Endothelial cell of umbilical vein (primary cell): ENCODE measurements around the gene POLN. TPM values are rescaled to one million over a fixed set of nuclear protein-coding genes. Genes with fewer than 3 reads are reported as not detected.

Source experiments
- BruUV-seq: library from RNA; stranded (reverse); fragments of 400-500 nt; replicated peaks from 2 replicates; lab custom pipeline; 2021; lab: Mats Ljungman, UMichigan
- CTCF ChIA-PET: fragments of 300-600, 350-600 bp; sonication (Branson Sonifier 250); formaldehyde crosslinking; loops from one replicate; lab custom pipeline; 2021; ENCODE audit warnings: antibody characterized with exemption, inconsistent platforms; lab: Charles Lee
- POLR2A ChIA-PET: fragments of 300-600, 350-600 bp; sonication (Branson Sonifier 250); formaldehyde crosslinking; loops from one replicate; lab custom pipeline; 2021; ENCODE audit warnings: antibody characterized with exemption, inconsistent platforms; lab: Charles Lee
- DNase-seq: peaks from one replicate; pipeline ENCODE4 v3.0.0-alpha.2; 2011; ENCODE audit warnings: low read depth, low spot score
- FAIRE-seq: peaks from 2 replicates; lab custom pipeline; 2011; peaks lifted over from hg19 to GRCh38; lab: Jason Lieb, UNC
- H2AFZ ChIP-seq: 2 replicates; pipeline ENCODE4 v1.6.0; 2012; ENCODE audit warnings: low read depth, low read length, control low read depth, inconsistent platforms
- H3K27ac ChIP-seq: 2 replicates; pipeline ENCODE4 v1.5.1; 2011; ENCODE audit warnings: low read depth, mild to moderate bottlenecking, control low read depth, low read length, moderate library complexity; ENCODE audit not compliant: insufficient read depth
- H3K27me3 ChIP-seq, 2 experiments: 2 replicates each; pipeline versions ENCODE4 v1.6.0 to v1.6.1; 2011; ENCODE audit warnings: low read length in 2 of 2, mixed read lengths in 1 of 2; ENCODE audit not compliant: control insufficient read depth in 2 of 2, insufficient read depth in 2 of 2
- H3K36me3 ChIP-seq, 2 experiments: 2 replicates in 1 of 2; 3 replicates in 1 of 2; pipeline ENCODE4 v1.5.1; 2011; ENCODE audit warnings: low read length in 2 of 2, mild to moderate bottlenecking in 1 of 2, moderate library complexity in 1 of 2; ENCODE audit not compliant: control insufficient read depth in 2 of 2, insufficient read depth in 2 of 2; ENCODE audit errors: extremely low read depth in 1 of 2
- H3K4me1 ChIP-seq: 3 replicates; pipeline ENCODE4 v1.5.1; 2011; ENCODE audit warnings: mild to moderate bottlenecking, low read length; ENCODE audit not compliant: control insufficient read depth, insufficient read depth; ENCODE audit errors: extremely low read depth
- H3K4me2 ChIP-seq: 2 replicates; pipeline ENCODE4 v1.6.1; 2011; ENCODE audit warnings: low read length, control low read depth, mixed read lengths; ENCODE audit not compliant: insufficient read depth
- H3K4me3 ChIP-seq, 3 experiments: fragments of 200-600 bp in 1 of 3; sonication (generic), shearing (Covaris generic) in 1 of 3; replicated peaks in 1 of 3; 2 replicates each; pipeline ENCODE4 v1.5.1; 2011 to 2016; ENCODE audit warnings: control low read depth in 3 of 3, low read length in 3 of 3, mild to moderate bottlenecking in 2 of 3, inconsistent platforms in 1 of 3, low read depth in 1 of 3, moderate library complexity in 1 of 3; ENCODE audit not compliant: insufficient read depth in 1 of 3
- H3K79me2 ChIP-seq: 2 replicates; pipeline ENCODE4 v1.6.0; 2012; ENCODE audit warnings: low read length, inconsistent platforms; ENCODE audit not compliant: control insufficient read depth, insufficient read depth
- H3K9ac ChIP-seq: replicated peaks from 2 replicates; pipeline ENCODE3; 2011; ENCODE audit warnings: low read length, control low read depth; ENCODE audit not compliant: insufficient read depth; ENCODE audit errors: extremely low read depth
- H3K9me1 ChIP-seq: replicated peaks from 3 replicates; pipeline ENCODE4 v1.6.0; 2011; ENCODE audit warnings: mild to moderate bottlenecking, low read length; ENCODE audit not compliant: control insufficient read depth, insufficient read depth; ENCODE audit errors: extremely low read depth
- H3K9me3 ChIP-seq: replicated peaks from 2 replicates; pipeline ENCODE4 v1.5.1; 2012; ENCODE audit warnings: low read length, inconsistent platforms; ENCODE audit not compliant: control insufficient read depth, insufficient read depth
- H4K20me1 ChIP-seq: replicated peaks from 2 replicates; pipeline ENCODE3; 2011; ENCODE audit warnings: mild to moderate bottlenecking, low read length; ENCODE audit not compliant: control insufficient read depth, insufficient read depth; ENCODE audit errors: extremely low read depth
- EZH2 ChIP-seq: IDR thresholded peaks from 2 replicates; pipeline ENCODE4 v1.6.1; 2012; ENCODE audit warnings: borderline replicate concordance, low read depth, mild to moderate bottlenecking, moderate library complexity, low read length, inconsistent platforms; ENCODE audit not compliant: severe bottlenecking
- FOS ChIP-seq: IDR thresholded peaks from 2 replicates; pipeline ENCODE4 v1.6.1; 2011; ENCODE audit warnings: mild to moderate bottlenecking, low read length, moderate library complexity, borderline replicate concordance; ENCODE audit not compliant: insufficient read depth
- GATA2 ChIP-seq: IDR thresholded peaks from 2 replicates; pipeline ENCODE4 v1.7.0; 2011; ENCODE audit warnings: low read depth, mild to moderate bottlenecking, moderate library complexity, mixed read lengths, low read length; ENCODE audit not compliant: insufficient read length, insufficient read depth
- JUN ChIP-seq: IDR thresholded peaks from 2 replicates; pipeline ENCODE4 v1.6.1; 2011; ENCODE audit warnings: borderline replicate concordance, low read depth; ENCODE audit not compliant: insufficient read length, insufficient read depth
- MAX ChIP-seq: IDR thresholded peaks from 2 replicates; pipeline ENCODE4 v1.6.1; 2011; ENCODE audit not compliant: insufficient read depth, insufficient read length
- MYC ChIP-seq: IDR thresholded peaks from one replicate; pipeline ENCODE4 v1.6.1; 2011; ENCODE audit warnings: mild to moderate bottlenecking, low read depth, low read length
- POLR2A ChIP-seq: IDR thresholded peaks from 2 replicates; pipeline ENCODE4 v1.6.1; 2012; ENCODE audit warnings: low read depth, mild to moderate bottlenecking, control low read depth, low read length
- POLR2AphosphoS5 ChIP-seq: IDR thresholded peaks from 2 replicates; pipeline ENCODE4 v1.6.1; 2012; ENCODE audit warnings: low read depth, mild to moderate bottlenecking, control low read depth, low read length, moderate library complexity; ENCODE audit not compliant: insufficient read depth
- dilution Hi-C: fragments of 300-500 bp; cut with MboI; formaldehyde crosslinking; loops from one replicate; pipeline ENCODE4 v1.15.0; 2019; ENCODE audit warnings: low sequenced_read_pairs; ENCODE audit not compliant: extremely low pct_ligation_motif_present
- intact Hi-C: fragments of 100-400 bp; cut with micrococcal nuclease; formaldehyde crosslinking; loops from one replicate; pipeline ENCODE4 v1.10.0; 2022
- polyA plus RNA-seq, 4 experiments: library from polyadenylated mRNA; depleted of rRNA in 3 of 4; stranded (reverse) in 3 of 4; unstranded in 1 of 4; fragments of >200 nt; gene quantifications; 2 replicates each; pipeline versions ENCODE4 v1.2.1 to v1.2.3, GENCODE V29; 2011 to 2012; ENCODE audit warnings: missing spikeins in 1 of 4
- total RNA-seq: library from RNA; stranded (reverse); gene quantifications from 2 replicates; pipeline ENCODE4 v1.2.3, GENCODE V29; 2021
- TF ChIP-seq, protein P1 (sequence below), 2 donors: IDR thresholded peaks; 1 replicate in 1 of 2; 2 replicates in 1 of 2; pipeline ENCODE4 v1.5.1; 2011; ENCODE audit warnings: low read length in 2 of 2, mild to moderate bottlenecking in 2 of 2, moderate library complexity in 2 of 2, control low read depth in 1 of 2, inconsistent platforms in 1 of 2, low read depth in 1 of 2; ENCODE audit not compliant: insufficient read depth in 1 of 2; ENCODE audit errors: extremely low read depth in 1 of 2

POLN gene
- total and polyA plus RNA-seq, 2 donors (not counting 3 experiments of a cell fraction or from before 2014, with no cell fraction given), result 1.3 to 4.2 TPM

DNA sequence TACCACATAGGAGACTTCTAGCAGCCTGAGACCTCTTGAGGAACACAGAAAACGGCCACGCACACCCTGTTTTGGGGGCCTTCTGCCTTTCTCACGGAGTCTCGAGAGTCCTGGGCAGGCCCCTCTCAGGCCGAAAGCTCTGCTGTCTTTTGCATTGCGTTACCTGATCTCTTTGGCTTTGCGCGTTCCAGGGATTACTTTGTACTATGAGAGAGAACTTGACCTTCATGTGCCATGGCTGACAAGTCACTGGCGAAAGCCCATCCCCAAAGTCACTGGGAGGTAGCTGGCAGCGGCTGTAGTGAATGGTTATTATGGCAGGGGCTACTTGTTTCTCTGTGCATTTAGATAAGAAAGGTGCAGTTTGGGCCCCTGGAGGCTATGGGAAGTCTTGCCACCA lies 190.8 kb downstream of the POLN start:
- no peaks in the 10 kb centered on the region for H4K20me1 ChIP-seq
- H3K79me2 ChIP-seq, result no peaks in the 10 kb centered on the region
- H3K36me3 ChIP-seq, result no peaks in the 10 kb centered on the region
- ChIA-PET POLR2A (no interaction called here), CTCF (interaction anchor here (0.8 to 1.2 kb wide), 2 partner anchors 24 to 169 kb away, joined by 3 read pairs; no protein-coding TSS in a partner anchor)
- H3K4me2 ChIP-seq, result no peak overlapping the region
- no peaks in the 10 kb centered on the region for H3K4me1 ChIP-seq
- peaks cover 18 to 20% of the 10 kb centered on the region in 2 experiments for H3K27me3 ChIP-seq
- dilution Hi-C loops (no loop called here), intact Hi-C loops (no loop called here)
- H3K9ac ChIP-seq, result no peak overlapping the region
- no peak for TF ChIP-seq POLR2AphosphoS5
- TF ChIP-seq, protein P1, sequence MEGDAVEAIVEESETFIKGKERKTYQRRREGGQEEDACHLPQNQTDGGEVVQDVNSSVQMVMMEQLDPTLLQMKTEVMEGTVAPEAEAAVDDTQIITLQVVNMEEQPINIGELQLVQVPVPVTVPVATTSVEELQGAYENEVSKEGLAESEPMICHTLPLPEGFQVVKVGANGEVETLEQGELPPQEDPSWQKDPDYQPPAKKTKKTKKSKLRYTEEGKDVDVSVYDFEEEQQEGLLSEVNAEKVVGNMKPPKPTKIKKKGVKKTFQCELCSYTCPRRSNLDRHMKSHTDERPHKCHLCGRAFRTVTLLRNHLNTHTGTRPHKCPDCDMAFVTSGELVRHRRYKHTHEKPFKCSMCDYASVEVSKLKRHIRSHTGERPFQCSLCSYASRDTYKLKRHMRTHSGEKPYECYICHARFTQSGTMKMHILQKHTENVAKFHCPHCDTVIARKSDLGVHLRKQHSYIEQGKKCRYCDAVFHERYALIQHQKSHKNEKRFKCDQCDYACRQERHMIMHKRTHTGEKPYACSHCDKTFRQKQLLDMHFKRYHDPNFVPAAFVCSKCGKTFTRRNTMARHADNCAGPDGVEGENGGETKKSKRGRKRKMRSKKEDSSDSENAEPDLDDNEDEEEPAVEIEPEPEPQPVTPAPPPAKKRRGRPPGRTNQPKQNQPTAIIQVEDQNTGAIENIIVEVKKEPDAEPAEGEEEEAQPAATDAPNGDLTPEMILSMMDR (IDR thresholded peaks at IDR 0.05; ENCODE audit: extremely low read depth in 1 of 2, insufficient read depth in 1 of 2, low read depth in 1 of 2, low read length in 2 of 2), result no peak
- TF ChIP-seq GATA2, result no peak
- TF ChIP-seq MAX, result no peak
- TF ChIP-seq POLR2A, result no peak
- TF ChIP-seq JUN, result no peak
- TF ChIP-seq EZH2, result no peak
- TF ChIP-seq FOS, result no peak
- TF ChIP-seq MYC, result no peak
- H3K9me1 ChIP-seq, result no peaks in the 10 kb centered on the region
- FAIRE-seq, result no peak
- BruUV-seq, result no TSS peak
- no peak overlapping the region for H3K27ac ChIP-seq
- H3K4me3 ChIP-seq, result no peak overlapping the region
- DNase-seq, result no peak
- H3K9me3 ChIP-seq, result no peaks in the 10 kb centered on the region
- H2AFZ ChIP-seq, result no peak overlapping the region
